ENCODE data around the gene RBM23. TPM values are rescaled to one million over a fixed set of nuclear protein-coding genes. Genes with fewer than 3 reads are reported as not detected.

Gene RBM23
- total and polyA plus RNA-seq, 9 of the 15 experiments (the other 6 are each of a cell fraction or from before 2014, with no cell fraction given), result 46.0 to 102 (median 58.5) TPM

DNA sequence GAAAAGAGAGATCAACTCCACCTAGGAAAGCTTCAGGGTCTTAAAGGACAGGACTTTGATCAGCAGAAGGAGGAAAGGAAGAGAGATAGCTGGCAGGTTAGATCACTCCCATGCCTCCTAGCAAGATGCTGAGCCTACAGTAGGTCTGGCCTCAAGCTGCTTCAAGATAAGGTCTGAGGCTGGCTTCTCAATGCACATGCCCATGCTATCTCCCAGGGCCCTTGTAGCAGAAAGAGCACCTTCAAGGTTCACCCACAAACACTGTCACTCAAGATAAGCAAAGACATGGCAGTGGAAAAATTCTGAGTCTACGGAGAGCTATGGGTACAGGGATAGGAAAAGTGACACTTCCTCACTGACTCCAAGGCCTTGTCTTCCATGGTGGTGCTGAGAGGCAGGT is 21.6 kb downstream of the RBM23 start (continued):
- TF ChIP-seq, protein P1, sequence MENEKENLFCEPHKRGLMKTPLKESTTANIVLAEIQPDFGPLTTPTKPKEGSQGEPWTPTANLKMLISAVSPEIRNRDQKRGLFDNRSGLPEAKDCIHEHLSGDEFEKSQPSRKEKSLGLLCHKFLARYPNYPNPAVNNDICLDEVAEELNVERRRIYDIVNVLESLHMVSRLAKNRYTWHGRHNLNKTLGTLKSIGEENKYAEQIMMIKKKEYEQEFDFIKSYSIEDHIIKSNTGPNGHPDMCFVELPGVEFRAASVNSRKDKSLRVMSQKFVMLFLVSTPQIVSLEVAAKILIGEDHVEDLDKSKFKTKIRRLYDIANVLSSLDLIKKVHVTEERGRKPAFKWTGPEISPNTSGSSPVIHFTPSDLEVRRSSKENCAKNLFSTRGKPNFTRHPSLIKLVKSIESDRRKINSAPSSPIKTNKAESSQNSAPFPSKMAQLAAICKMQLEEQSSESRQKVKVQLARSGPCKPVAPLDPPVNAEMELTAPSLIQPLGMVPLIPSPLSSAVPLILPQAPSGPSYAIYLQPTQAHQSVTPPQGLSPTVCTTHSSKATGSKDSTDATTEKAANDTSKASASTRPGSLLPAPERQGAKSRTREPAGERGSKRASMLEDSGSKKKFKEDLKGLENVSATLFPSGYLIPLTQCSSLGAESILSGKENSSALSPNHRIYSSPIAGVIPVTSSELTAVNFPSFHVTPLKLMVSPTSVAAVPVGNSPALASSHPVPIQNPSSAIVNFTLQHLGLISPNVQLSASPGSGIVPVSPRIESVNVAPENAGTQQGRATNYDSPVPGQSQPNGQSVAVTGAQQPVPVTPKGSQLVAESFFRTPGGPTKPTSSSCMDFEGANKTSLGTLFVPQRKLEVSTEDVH (IDR thresholded peaks at IDR 0.05; ENCODE audit: low read depth, partially characterized antibody), result no peak
- peak; percentile 45; the same call in 1 of the 2 replicates for TF ChIP-seq SPI1 (IDR thresholded peaks at IDR 0.05; ENCODE audit: borderline replicate concordance, low read depth, low read length)
- no peak for TF ChIP-seq BRCA1 (IDR thresholded peaks at IDR 0.05)
- no peak for TF ChIP-seq BRCA1 (CRISPR knock-in tag; IDR thresholded peaks at IDR 0.05)
- peak; percentile 94 for TF ChIP-seq TCF3 (CRISPR knock-in tag; IDR thresholded peaks at IDR 0.05)
- peak; percentile 70 to 75 for TF ChIP-seq NRF1 (conservative IDR thresholded peaks at IDR 0.05 in 1 of 2, IDR thresholded peaks at IDR 0.05 in 1 of 2)
- TF ChIP-seq, protein P2, sequence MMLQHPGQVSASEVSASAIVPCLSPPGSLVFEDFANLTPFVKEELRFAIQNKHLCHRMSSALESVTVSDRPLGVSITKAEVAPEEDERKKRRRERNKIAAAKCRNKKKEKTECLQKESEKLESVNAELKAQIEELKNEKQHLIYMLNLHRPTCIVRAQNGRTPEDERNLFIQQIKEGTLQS (IDR thresholded peaks at IDR 0.05), result 0 out of 2 replicates have a peak, but pooled peaks have one; percentile 17
- TF ChIP-seq, protein P2 (CRISPR knock-in tag; conservative IDR thresholded peaks at IDR 0.05), result no peak
- TF ChIP-seq BHLHE40 (IDR thresholded peaks at IDR 0.05; ENCODE audit: low read length), result peak; percentile 87
- no peak for TF ChIP-seq ZSCAN32 (CRISPR knock-in tag; IDR thresholded peaks at IDR 0.05)
- TF ChIP-seq, protein P3, sequence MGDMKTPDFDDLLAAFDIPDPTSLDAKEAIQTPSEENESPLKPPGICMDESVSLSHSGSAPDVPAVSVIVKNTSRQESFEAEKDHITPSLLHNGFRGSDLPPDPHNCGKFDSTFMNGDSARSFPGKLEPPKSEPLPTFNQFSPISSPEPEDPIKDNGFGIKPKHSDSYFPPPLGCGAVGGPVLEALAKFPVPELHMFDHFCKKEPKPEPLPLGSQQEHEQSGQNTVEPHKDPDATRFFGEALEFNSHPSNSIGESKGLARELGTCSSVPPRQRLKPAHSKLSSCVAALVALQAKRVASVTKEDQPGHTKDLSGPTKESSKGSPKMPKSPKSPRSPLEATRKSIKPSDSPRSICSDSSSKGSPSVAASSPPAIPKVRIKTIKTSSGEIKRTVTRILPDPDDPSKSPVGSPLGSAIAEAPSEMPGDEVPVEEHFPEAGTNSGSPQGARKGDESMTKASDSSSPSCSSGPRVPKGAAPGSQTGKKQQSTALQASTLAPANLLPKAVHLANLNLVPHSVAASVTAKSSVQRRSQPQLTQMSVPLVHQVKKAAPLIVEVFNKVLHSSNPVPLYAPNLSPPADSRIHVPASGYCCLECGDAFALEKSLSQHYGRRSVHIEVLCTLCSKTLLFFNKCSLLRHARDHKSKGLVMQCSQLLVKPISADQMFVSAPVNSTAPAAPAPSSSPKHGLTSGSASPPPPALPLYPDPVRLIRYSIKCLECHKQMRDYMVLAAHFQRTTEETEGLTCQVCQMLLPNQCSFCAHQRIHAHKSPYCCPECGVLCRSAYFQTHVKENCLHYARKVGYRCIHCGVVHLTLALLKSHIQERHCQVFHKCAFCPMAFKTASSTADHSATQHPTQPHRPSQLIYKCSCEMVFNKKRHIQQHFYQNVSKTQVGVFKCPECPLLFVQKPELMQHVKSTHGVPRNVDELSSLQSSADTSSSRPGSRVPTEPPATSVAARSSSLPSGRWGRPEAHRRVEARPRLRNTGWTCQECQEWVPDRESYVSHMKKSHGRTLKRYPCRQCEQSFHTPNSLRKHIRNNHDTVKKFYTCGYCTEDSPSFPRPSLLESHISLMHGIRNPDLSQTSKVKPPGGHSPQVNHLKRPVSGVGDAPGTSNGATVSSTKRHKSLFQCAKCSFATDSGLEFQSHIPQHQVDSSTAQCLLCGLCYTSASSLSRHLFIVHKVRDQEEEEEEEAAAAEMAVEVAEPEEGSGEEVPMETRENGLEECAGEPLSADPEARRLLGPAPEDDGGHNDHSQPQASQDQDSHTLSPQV (IDR thresholded peaks at IDR 0.05), result peak; percentile 89
- TF ChIP-seq MXI1 (IDR thresholded peaks at IDR 0.05; ENCODE audit: low read depth, low read length), result peak; percentile 69

Data from K562 (cell line).